ENCODE measurements around the gene SCN10A.

DNA sequence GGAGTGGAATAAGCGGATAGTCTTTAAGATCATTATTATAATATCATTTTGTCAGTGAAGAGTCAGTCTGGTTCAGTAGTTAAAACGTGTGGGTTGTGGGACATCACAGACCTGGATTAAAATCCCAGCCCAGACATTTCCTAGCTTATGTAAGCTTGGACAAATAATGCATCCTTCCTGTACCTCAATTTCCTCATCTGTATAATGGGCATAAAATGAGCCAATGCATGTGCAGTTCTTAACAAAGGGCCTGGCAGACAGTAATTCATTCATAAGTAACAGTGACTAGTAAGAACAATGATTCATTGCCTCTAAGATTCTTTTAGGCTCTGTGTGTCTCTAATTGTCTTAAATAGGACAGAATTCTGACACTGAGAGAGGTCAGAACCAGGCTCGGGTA lies 76.1 kb downstream of the SCN10A start:
- TF ChIP-seq MXD4 (CRISPR knock-in tag; IDR thresholded peaks at IDR 0.05; ENCODE audit: borderline replicate concordance) (no peak), TCF7 (CRISPR knock-in tag; IDR thresholded peaks at IDR 0.05; ENCODE audit: low read depth) (no peak), NR1H2 (CRISPR knock-in tag; IDR thresholded peaks at IDR 0.05) (no peak), NFE2L1 (CRISPR knock-in tag; IDR thresholded peaks at IDR 0.05) (no peak), SMAD3 (CRISPR knock-in tag; IDR thresholded peaks at IDR 0.05; ENCODE audit: borderline replicate concordance) (no peak), NR3C1 (CRISPR knock-in tag; conservative IDR thresholded peaks at IDR 0.05; ENCODE audit: low read depth) (no peak)
- TF ChIP-seq, protein P1, sequence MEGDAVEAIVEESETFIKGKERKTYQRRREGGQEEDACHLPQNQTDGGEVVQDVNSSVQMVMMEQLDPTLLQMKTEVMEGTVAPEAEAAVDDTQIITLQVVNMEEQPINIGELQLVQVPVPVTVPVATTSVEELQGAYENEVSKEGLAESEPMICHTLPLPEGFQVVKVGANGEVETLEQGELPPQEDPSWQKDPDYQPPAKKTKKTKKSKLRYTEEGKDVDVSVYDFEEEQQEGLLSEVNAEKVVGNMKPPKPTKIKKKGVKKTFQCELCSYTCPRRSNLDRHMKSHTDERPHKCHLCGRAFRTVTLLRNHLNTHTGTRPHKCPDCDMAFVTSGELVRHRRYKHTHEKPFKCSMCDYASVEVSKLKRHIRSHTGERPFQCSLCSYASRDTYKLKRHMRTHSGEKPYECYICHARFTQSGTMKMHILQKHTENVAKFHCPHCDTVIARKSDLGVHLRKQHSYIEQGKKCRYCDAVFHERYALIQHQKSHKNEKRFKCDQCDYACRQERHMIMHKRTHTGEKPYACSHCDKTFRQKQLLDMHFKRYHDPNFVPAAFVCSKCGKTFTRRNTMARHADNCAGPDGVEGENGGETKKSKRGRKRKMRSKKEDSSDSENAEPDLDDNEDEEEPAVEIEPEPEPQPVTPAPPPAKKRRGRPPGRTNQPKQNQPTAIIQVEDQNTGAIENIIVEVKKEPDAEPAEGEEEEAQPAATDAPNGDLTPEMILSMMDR (IDR thresholded peaks at IDR 0.05): no peak
- TF ChIP-seq, protein P2, sequence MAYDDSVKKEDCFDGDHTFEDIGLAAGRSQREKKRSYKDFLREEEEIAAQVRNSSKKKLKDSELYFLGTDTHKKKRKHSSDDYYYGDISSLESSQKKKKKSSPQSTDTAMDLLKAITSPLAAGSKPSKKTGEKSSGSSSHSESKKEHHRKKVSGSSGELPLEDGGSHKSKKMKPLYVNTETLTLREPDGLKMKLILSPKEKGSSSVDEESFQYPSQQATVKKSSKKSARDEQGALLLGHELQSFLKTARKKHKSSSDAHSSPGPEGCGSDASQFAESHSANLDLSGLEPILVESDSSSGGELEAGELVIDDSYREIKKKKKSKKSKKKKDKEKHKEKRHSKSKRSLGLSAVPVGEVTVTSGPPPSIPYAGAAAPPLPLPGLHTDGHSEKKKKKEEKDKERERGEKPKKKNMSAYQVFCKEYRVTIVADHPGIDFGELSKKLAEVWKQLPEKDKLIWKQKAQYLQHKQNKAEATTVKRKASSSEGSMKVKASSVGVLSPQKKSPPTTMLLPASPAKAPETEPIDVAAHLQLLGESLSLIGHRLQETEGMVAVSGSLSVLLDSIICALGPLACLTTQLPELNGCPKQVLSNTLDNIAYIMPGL (CRISPR knock-in tag; IDR thresholded peaks at IDR 0.05): no peak
- TF ChIP-seq, protein P3, sequence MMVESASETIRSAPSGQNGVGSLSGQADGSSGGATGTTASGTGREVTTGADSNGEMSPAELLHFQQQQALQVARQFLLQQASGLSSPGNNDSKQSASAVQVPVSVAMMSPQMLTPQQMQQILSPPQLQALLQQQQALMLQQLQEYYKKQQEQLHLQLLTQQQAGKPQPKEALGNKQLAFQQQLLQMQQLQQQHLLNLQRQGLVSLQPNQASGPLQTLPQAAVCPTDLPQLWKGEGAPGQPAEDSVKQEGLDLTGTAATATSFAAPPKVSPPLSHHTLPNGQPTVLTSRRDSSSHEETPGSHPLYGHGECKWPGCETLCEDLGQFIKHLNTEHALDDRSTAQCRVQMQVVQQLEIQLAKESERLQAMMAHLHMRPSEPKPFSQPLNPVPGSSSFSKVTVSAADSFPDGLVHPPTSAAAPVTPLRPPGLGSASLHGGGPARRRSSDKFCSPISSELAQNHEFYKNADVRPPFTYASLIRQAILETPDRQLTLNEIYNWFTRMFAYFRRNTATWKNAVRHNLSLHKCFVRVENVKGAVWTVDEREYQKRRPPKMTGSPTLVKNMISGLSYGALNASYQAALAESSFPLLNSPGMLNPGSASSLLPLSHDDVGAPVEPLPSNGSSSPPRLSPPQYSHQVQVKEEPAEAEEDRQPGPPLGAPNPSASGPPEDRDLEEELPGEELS (CRISPR knock-in tag; IDR thresholded peaks at IDR 0.05): no peak
- TF ChIP-seq, protein P4, sequence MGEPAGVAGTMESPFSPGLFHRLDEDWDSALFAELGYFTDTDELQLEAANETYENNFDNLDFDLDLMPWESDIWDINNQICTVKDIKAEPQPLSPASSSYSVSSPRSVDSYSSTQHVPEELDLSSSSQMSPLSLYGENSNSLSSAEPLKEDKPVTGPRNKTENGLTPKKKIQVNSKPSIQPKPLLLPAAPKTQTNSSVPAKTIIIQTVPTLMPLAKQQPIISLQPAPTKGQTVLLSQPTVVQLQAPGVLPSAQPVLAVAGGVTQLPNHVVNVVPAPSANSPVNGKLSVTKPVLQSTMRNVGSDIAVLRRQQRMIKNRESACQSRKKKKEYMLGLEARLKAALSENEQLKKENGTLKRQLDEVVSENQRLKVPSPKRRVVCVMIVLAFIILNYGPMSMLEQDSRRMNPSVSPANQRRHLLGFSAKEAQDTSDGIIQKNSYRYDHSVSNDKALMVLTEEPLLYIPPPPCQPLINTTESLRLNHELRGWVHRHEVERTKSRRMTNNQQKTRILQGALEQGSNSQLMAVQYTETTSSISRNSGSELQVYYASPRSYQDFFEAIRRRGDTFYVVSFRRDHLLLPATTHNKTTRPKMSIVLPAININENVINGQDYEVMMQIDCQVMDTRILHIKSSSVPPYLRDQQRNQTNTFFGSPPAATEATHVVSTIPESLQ (CRISPR knock-in tag; IDR thresholded peaks at IDR 0.05): no peak
- TF ChIP-seq, protein P5, sequence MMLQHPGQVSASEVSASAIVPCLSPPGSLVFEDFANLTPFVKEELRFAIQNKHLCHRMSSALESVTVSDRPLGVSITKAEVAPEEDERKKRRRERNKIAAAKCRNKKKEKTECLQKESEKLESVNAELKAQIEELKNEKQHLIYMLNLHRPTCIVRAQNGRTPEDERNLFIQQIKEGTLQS (CRISPR knock-in tag; conservative IDR thresholded peaks at IDR 0.05): no peak
- TF ChIP-seq, protein P6, sequence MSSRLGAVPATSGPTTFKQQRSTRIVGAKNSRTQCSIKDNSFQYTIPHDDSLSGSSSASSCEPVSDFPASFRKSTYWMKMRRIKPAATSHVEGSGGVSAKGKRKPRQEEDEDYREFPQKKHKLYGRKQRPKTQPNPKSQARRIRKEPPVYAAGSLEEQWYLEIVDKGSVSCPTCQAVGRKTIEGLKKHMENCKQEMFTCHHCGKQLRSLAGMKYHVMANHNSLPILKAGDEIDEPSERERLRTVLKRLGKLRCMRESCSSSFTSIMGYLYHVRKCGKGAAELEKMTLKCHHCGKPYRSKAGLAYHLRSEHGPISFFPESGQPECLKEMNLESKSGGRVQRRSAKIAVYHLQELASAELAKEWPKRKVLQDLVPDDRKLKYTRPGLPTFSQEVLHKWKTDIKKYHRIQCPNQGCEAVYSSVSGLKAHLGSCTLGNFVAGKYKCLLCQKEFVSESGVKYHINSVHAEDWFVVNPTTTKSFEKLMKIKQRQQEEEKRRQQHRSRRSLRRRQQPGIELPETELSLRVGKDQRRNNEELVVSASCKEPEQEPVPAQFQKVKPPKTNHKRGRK (CRISPR knock-in tag; IDR thresholded peaks at IDR 0.05; ENCODE audit: borderline replicate concordance): no peak
- TF ChIP-seq, protein P7, sequence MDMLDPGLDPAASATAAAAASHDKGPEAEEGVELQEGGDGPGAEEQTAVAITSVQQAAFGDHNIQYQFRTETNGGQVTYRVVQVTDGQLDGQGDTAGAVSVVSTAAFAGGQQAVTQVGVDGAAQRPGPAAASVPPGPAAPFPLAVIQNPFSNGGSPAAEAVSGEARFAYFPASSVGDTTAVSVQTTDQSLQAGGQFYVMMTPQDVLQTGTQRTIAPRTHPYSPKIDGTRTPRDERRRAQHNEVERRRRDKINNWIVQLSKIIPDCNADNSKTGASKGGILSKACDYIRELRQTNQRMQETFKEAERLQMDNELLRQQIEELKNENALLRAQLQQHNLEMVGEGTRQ (CRISPR knock-in tag; IDR thresholded peaks at IDR 0.05): no peak
